HUES64 (cell line): ENCODE results near the gene OSBP. TPM values are rescaled to one million over a fixed set of nuclear protein-coding genes. Genes with fewer than 3 reads are reported as not detected.

Experiments used
- H3K27ac ChIP-seq: 2 replicates; pipeline ENCODE4 v1.7.0; 2013; ENCODE audit warnings: low read depth, low read length, inconsistent platforms
- H3K27me3 ChIP-seq: 2 replicates; pipeline ENCODE4 v1.6.1; 2013; ENCODE audit warnings: mild to moderate bottlenecking, low read length; ENCODE audit not compliant: insufficient read depth
- H3K36me3 ChIP-seq: 2 replicates; pipeline ENCODE4 v1.6.1; 2013; ENCODE audit warnings: mild to moderate bottlenecking, low read length; ENCODE audit not compliant: insufficient read depth
- H3K4me1 ChIP-seq: 2 replicates; pipeline ENCODE4 v1.6.1; 2013; ENCODE audit warnings: mild to moderate bottlenecking, low read length, moderate library complexity; ENCODE audit not compliant: insufficient read depth
- H3K4me3 ChIP-seq: 2 replicates; pipeline ENCODE4 v1.5.1; 2013; ENCODE audit warnings: mild to moderate bottlenecking, low read length, moderate library complexity
- H3K9ac ChIP-seq: 2 replicates; pipeline ENCODE4 v1.6.1; 2013; ENCODE audit warnings: mild to moderate bottlenecking, low read depth, low read length
- H3K9me3 ChIP-seq: 2 replicates; pipeline ENCODE4 v1.6.1; 2013; ENCODE audit warnings: low read depth, low read length; ENCODE audit not compliant: insufficient read depth
- WGBS: fragments of 150-250, 120-280 bp; methylation state at CpG from one replicate; pipeline ENCODE4 v1.1.7; 2013; ENCODE audit warnings: missing lambda C conversion rate; 5-methylcytosine and 5-hydroxymethylcytosine counted together
- polyA plus RNA-seq, 2 experiments: library from polyadenylated mRNA; stranded (reverse); fragments of 50-300 nt; gene quantifications; one replicate each; pipeline ENCODE4 v1.2.3, GENCODE V29; 2013

Gene OSBP, protein sequence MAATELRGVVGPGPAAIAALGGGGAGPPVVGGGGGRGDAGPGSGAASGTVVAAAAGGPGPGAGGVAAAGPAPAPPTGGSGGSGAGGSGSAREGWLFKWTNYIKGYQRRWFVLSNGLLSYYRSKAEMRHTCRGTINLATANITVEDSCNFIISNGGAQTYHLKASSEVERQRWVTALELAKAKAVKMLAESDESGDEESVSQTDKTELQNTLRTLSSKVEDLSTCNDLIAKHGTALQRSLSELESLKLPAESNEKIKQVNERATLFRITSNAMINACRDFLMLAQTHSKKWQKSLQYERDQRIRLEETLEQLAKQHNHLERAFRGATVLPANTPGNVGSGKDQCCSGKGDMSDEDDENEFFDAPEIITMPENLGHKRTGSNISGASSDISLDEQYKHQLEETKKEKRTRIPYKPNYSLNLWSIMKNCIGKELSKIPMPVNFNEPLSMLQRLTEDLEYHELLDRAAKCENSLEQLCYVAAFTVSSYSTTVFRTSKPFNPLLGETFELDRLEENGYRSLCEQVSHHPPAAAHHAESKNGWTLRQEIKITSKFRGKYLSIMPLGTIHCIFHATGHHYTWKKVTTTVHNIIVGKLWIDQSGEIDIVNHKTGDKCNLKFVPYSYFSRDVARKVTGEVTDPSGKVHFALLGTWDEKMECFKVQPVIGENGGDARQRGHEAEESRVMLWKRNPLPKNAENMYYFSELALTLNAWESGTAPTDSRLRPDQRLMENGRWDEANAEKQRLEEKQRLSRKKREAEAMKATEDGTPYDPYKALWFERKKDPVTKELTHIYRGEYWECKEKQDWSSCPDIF
- 23.9 TPM for polyA plus RNA-seq (2013, experiment 1 of 2)
- 23.4 TPM for polyA plus RNA-seq (2013, experiment 2 of 2)

DNA sequence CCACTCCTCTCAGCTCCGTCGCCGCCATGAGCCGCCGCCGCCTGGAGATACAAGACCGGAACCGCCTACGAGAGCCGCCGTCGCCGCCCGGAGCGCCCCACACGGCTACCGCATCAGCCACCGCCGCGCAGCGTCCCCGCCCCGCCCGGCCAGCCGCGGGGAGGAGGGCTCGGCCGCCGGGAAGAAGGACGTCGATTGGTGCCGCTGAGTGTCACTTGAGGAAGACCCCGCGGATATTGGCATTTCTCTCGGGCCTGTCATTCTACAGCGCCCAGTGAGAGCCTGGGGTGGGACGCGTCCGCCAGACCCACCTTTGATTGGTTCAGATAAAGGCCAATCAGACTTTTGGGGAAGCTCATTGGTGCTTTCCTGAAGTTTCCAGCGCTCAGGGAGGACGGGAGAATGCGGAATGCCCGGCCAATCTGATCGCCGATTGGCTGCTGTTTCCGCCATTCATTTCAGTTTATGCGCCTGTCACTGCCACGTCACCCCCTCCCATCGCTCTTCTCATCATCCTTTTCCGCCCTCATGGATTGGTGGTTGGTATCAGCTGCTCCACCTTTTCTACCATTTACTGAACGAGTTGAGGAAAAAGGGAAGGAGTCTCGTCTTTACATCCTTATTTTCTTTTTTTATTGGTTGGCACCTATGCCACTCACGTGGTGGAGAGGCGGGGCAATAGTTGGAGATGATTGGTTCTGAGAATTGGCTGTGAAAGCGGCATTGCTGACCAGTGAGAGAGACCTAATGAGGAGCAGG is at the start of gene OSBP:
Gene OSBP (minus strand): TSS at position 138 of the 759 bp plus-strand sequence. CDS start 110 bp downstream, at position 28.
- Histone ChIP-seq H3K4me1 (peaks cover 9% of the 10 kb centered on the region), H3K36me3 (peaks cover 14% of the 10 kb centered on the region; the same call in 1 of the 2 replicates), H3K27ac (peak within 1 kb of the TSS; percentile 81; the same call in 1 of the 2 replicates), H3K4me3 (peak within 1 kb of the TSS; percentile 68), H3K9ac (peak within 1 kb of the TSS; percentile 61), H3K27me3 (no peaks in the 10 kb centered on the region), H3K9me3 (no peaks in the 10 kb centered on the region)
- WGBS, result under 1% methylated on average over 54 of the region's 55 CpGs

DNA sequence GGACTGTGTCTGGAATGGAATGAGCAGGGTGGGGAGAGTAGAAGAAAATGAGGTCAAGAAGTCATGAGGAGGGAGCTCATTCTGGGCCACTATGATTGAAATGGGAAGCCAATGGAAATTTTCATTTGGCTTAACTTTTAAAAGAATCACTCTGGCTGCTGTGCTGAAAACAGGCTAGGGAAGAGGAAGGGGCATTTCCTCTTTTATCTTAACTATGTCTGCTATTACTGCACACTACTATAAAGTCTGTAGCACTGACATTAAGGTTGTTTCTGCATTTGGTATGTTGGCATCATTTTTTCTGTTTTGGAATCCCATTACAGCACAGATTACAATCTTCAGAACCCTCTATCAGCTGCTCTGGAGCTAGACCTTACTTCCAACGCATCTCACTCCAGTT is 45.0 kb upstream of the OSBP start:
- H3K9me3 ChIP-seq, result no peaks in the 10 kb centered on the region
- WGBS, result 95% methylated on average over 1 of the region's 1 CpG
- no peak overlapping the region for H3K27ac ChIP-seq
- H3K36me3 ChIP-seq, result peaks cover 98% of the 10 kb centered on the region
- H3K4me3 ChIP-seq, result no peak overlapping the region
- H3K27me3 ChIP-seq, result no peaks in the 10 kb centered on the region
- no peak overlapping the region for H3K9ac ChIP-seq
- H3K4me1 ChIP-seq, result no peaks in the 10 kb centered on the region

DNA sequence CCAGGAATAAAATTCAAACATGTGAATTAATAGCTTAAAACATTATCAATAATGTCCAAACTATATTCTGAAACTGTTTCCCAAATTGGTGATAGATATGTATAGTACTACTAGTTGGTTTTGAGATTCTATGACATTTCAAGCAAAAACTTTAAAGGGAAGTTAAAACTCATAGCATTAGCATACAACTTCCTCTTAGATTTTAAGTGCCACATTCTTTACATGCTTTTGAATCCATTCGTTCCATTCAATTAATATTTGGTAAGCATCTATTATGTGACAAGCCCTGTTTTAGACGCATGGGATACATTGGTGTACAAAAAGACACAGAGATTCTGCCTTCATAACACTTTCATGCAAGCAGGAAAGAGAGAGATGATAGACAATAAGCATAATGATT is 44.4 kb upstream of the OSBP start:
- H3K27me3 ChIP-seq, result no peaks in the 10 kb centered on the region
- H3K4me1 ChIP-seq, result no peaks in the 10 kb centered on the region
- H3K9ac ChIP-seq, result no peak overlapping the region; the same call in 1 of the 2 replicates
- WGBS, result 78% methylated on average over 2 of the region's 2 CpGs
- H3K9me3 ChIP-seq, result no peaks in the 10 kb centered on the region
- H3K36me3 ChIP-seq, result peaks cover 98% of the 10 kb centered on the region
- H3K27ac ChIP-seq, result no peak overlapping the region
- no peak overlapping the region for H3K4me3 ChIP-seq

DNA sequence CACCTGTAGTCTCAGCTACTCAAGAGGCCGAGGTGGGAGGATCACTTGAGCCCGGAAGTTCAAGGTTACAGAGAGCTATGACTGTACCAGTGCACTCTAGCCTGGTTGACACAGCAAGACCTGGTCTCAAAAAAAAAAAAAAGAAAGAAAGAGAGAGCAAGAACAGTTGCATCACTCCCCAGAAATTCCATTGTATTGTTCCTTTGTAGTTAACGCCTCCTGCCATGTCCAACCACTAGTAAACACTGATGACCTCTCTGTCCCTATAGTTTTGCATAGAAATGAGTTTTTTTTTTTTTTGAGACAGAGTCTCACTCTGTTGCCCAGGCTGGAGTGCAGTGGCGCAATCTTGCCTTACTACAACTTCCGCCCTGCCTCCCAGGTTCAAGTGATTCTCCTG is 42.5 kb upstream of the OSBP start:
- no peak overlapping the region for H3K4me3 ChIP-seq
- peaks cover 98% of the 10 kb centered on the region for H3K36me3 ChIP-seq
- H3K27me3 ChIP-seq, result no peaks in the 10 kb centered on the region
- H3K27ac ChIP-seq, result no peak overlapping the region
- WGBS, result 92% methylated on average over 5 of the region's 5 CpGs
- no peaks in the 10 kb centered on the region for H3K9me3 ChIP-seq
- no peaks in the 10 kb centered on the region for H3K4me1 ChIP-seq
- H3K9ac ChIP-seq, result no peak overlapping the region

DNA sequence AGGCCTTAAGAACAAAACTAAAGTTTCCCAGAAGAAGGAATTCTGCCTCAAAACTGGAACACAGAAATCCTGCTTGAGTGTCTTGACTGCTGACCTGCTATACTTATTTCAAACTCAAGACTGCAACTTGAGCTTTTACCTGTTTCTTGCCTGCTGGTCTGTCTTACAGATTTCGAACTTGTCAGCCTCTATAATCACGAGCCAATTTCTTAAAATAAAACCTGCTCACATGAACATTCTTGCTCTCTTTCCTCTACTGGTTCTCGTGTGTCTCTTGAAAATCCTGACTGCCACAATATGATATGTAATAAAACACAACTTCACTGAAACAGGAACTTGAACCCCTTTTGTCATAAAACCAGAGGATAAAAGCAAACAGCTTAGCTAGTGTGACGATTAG is 39.3 kb upstream of the OSBP start:
- Histone ChIP-seq H3K36me3 (peaks cover 98% of the 10 kb centered on the region), H3K27me3 (no peaks in the 10 kb centered on the region), H3K9ac (no peak overlapping the region), H3K27ac (no peak overlapping the region), H3K4me3 (no peak overlapping the region), H3K9me3 (no peaks in the 10 kb centered on the region), H3K4me1 (no peaks in the 10 kb centered on the region)
- 95% methylated on average over 4 of the region's 4 CpGs for WGBS

DNA sequence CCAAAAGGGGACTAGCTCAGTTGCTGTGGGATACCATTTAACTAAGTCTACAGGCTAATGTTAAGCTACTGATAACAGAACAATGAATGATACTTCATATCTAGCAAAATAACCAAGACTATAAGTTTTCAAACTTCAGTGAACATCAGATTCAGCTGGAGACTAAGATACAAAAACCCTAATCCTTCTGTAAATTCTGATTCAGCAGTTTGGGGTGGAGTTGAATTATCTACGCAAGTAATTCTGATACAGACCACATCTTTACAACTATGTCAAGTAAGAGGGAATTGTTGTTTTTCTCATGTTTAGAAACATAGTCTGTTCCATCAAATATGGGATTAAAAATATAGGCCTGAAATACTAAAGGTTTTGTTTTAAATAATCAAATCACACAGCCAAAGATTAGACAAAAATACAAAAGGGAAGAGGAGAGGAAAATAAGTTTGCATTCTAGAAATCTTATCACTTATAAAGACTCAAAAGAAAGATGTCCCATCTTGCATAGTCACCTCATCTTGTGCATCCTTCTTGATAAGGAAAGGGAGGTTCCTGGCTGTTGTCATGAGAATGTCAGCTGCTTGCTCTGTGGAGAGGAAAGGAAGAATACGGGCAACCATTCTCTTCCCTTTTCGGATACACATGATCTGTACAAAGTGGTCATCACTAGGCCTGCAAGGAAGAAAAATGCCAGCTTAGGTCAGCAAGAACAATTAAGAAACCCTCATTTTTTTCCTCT is 31.8 kb upstream of the OSBP start:
- no peak overlapping the region for H3K4me3 ChIP-seq
- WGBS, result 96% methylated on average over 2 of the region's 3 CpGs
- H3K36me3 ChIP-seq, result peaks cover 98% of the 10 kb centered on the region
- H3K9ac ChIP-seq, result no peak overlapping the region
- no peak overlapping the region for H3K27ac ChIP-seq
- peaks cover 7% of the 10 kb centered on the region; the same call in 1 of the 2 replicates for H3K9me3 ChIP-seq
- no peaks in the 10 kb centered on the region for H3K4me1 ChIP-seq
- H3K27me3 ChIP-seq, result no peaks in the 10 kb centered on the region

DNA sequence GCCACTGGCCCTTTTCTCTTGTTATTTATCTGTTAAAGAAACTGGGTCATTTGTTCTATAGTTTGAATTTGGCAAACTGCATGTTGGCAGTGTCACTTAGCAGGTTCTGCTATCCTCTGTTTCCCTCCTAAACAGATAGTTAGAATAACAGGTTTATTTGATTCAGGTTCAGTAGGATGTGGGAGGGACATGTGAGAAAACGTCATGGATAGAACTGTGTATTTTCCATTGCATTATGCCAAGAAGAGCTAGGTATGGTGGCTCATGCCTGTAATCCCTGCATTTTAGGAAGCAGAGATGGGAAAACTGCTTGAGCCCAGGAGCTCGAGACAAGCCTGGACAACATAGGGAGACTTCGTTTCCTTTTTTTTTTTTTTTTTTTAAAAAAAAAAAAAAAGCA is 29.0 kb upstream of the OSBP start:
- H3K27me3 ChIP-seq, result no peaks in the 10 kb centered on the region
- 97% methylated on average over 2 of the region's 3 CpGs for WGBS
- no peak overlapping the region for H3K4me3 ChIP-seq
- H3K9me3 ChIP-seq, result peaks cover 7% of the 10 kb centered on the region; the same call in 1 of the 2 replicates
- H3K9ac ChIP-seq, result no peak overlapping the region
- H3K36me3 ChIP-seq, result peaks cover 94% of the 10 kb centered on the region
- no peaks in the 10 kb centered on the region for H3K4me1 ChIP-seq
- no peak overlapping the region for H3K27ac ChIP-seq

DNA sequence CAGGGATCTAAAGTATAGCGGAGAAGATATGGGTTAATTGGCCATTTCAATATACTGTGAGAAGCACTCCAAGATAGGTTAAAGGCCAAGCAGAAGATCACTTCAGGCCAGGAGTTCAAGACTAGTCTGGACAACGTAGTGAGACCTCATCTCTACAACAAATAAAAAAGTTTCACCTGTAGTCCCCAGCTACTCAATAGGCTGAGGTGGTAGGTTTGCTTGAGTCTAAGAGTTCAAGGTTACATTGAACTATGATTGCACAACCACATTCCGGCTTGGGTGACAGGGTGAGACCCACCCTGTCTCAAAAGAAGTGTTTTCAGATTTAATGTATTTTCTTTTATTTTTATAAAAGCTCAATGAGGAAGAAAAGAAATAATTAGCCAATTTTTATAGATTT is 27.8 kb upstream of the OSBP start:
- Histone ChIP-seq H3K27me3 (no peaks in the 10 kb centered on the region), H3K9ac (no peak overlapping the region), H3K9me3 (peaks cover 7% of the 10 kb centered on the region; the same call in 1 of the 2 replicates), H3K36me3 (peaks cover 94% of the 10 kb centered on the region), H3K4me1 (no peaks in the 10 kb centered on the region), H3K4me3 (no peak overlapping the region), H3K27ac (no peak overlapping the region)
- 100% methylated on average over 3 of the region's 3 CpGs for WGBS

DNA sequence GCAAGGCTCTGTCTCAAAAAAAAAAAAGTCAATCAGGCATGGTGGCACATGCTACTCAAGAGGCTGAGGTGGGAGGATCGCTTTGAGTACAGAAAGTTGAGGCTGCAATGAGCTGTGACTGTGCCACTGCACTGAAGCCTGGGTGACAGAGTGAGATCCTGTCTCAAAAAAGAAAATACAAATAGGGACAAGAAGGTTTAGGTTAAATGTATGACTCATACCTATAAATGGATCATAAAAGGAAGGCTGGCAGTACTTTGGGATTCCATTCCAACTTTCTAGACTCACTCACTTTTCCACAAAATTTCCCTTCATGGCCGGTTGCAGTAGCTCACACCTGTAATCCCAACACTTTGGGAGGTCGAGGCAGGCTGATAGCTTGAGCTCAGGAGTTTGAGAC is 25.6 kb upstream of the OSBP start:
- no peak overlapping the region for H3K4me3 ChIP-seq
- no peak overlapping the region for H3K9ac ChIP-seq
- H3K4me1 ChIP-seq, result no peaks in the 10 kb centered on the region
- H3K27me3 ChIP-seq, result no peaks in the 10 kb centered on the region
- H3K9me3 ChIP-seq, result peaks cover 7% of the 10 kb centered on the region; the same call in 1 of the 2 replicates
- WGBS, result 90% methylated on average over 3 of the region's 3 CpGs
- peaks cover 94% of the 10 kb centered on the region for H3K36me3 ChIP-seq
- H3K27ac ChIP-seq, result no peak overlapping the region

DNA sequence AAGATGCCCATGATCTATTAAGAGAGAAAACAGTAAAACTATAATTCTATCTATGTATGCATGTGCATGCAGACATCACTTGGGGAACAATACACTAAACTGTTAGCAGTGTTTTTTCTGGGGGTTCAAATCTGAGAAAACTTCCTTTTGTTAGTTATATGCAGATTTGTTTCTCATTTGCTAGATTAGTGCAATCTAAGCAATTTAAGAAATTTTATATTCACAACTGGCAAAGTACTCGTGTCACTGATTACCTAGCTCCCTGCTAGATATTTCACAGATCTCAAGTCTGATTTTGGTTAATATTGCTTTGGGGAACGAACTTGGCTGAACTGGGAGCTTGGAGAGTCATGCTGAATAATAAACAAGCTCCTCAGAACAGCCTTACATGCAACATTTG is 14.9 kb upstream of the OSBP start:
- H3K9ac ChIP-seq, result no peak overlapping the region
- no peak overlapping the region for H3K4me3 ChIP-seq
- WGBS, result 100% methylated on average over 1 of the region's 2 CpGs
- H3K36me3 ChIP-seq, result no peaks in the 10 kb centered on the region
- H3K27me3 ChIP-seq, result no peaks in the 10 kb centered on the region
- H3K4me1 ChIP-seq, result peaks cover 7% of the 10 kb centered on the region; the same call in 1 of the 2 replicates
- H3K27ac ChIP-seq, result no peak overlapping the region
- no peaks in the 10 kb centered on the region for H3K9me3 ChIP-seq
